ENCODE measurements around the gene PBX1. TPM values are rescaled to one million over a fixed set of nuclear protein-coding genes. Genes with fewer than 3 reads are reported as not detected.

Gene PBX1
- polyA plus RNA-seq, 1 donor (not counting 4 experiments of a cell fraction or from before 2014, with no cell fraction given): 2.2 TPM

- no peaks in the 10 kb centered on the region for H3K9me3 ChIP-seq (ENCODE audit: control insufficient read depth, low read depth, low read length)
- no peak for DNase-seq (ENCODE audit: low read depth, low spot score)
- H3K4me1 ChIP-seq (ENCODE audit: control insufficient read depth, extremely low read depth, insufficient read depth, low read length): peaks cover 2% of the 10 kb centered on the region
- H3K4me3 ChIP-seq (ENCODE audit: control insufficient read depth in 2 of 3, extremely low read depth in 1 of 3, insufficient read depth in 2 of 3, low read depth in 1 of 3, low read length in 3 of 3): no peak overlapping the region
- no peaks in the 10 kb centered on the region for H3K36me3 ChIP-seq (ENCODE audit: control insufficient read depth in 2 of 2, extremely low read depth in 1 of 2, insufficient read depth in 2 of 2, low read length in 2 of 2)
- dilution Hi-C loops (cut with MboI; ENCODE audit: extremely low pct_ligation_motif_present, low sequenced_read_pairs): no loop called here
- FAIRE-seq: no peak
- no peak for TF ChIP-seq CTCF (optimal IDR thresholded peaks at IDR 0.05 in 1 of 3, IDR thresholded peaks at IDR 0.05 in 1 of 3, conservative IDR thresholded peaks at IDR 0.05 in 1 of 3; ENCODE audit: extremely low read depth in 1 of 3, insufficient read depth in 2 of 3, low read length in 3 of 3)
- TF ChIP-seq EZH2 (IDR thresholded peaks at IDR 0.05; ENCODE audit: low read length): no peak
- no peak overlapping the region for H3K9ac ChIP-seq (ENCODE audit: control insufficient read depth, extremely low read depth, insufficient read depth, low read length)
- no peaks in the 10 kb centered on the region for H3K27me3 ChIP-seq (ENCODE audit: control insufficient read depth, extremely low read depth, insufficient read depth, low read length)
- no peaks in the 10 kb centered on the region for H3K79me2 ChIP-seq (ENCODE audit: control insufficient read depth, insufficient read depth, low read length)
- H3K4me2 ChIP-seq (ENCODE audit: control insufficient read depth, extremely low read depth, insufficient read depth, low read depth, low read length): no peak overlapping the region
- no peak overlapping the region for H2AFZ ChIP-seq (ENCODE audit: control insufficient read depth, low read length)
- no peak overlapping the region for H3K27ac ChIP-seq (ENCODE audit: control insufficient read depth, insufficient read depth, low read length)
- H4K20me1 ChIP-seq (ENCODE audit: control insufficient read depth, extremely low read depth, insufficient read depth, low read length): no peaks in the 10 kb centered on the region
- H3K9me1 ChIP-seq (ENCODE audit: control insufficient read depth, extremely low read depth, insufficient read depth, low read length): no peaks in the 10 kb centered on the region
Measured at GRCh38 chr1:164834641-164835040, 275.7 kb downstream of the PBX1 start.

- Histone ChIP-seq H3K36me3 (ENCODE audit: control insufficient read depth in 2 of 2, extremely low read depth in 1 of 2, insufficient read depth in 2 of 2, low read length in 2 of 2) (no peaks in the 10 kb centered on the region), H3K4me2 (ENCODE audit: control insufficient read depth, extremely low read depth, insufficient read depth, low read depth, low read length) (no peak overlapping the region), H2AFZ (ENCODE audit: control insufficient read depth, low read length) (no peak overlapping the region), H3K9me1 (ENCODE audit: control insufficient read depth, extremely low read depth, insufficient read depth, low read length) (no peaks in the 10 kb centered on the region), H3K9ac (ENCODE audit: control insufficient read depth, extremely low read depth, insufficient read depth, low read length) (no peak overlapping the region), H3K4me3 (ENCODE audit: control insufficient read depth in 2 of 3, extremely low read depth in 1 of 3, insufficient read depth in 2 of 3, low read depth in 1 of 3, low read length in 3 of 3) (no peak overlapping the region), H3K27ac (ENCODE audit: control insufficient read depth, insufficient read depth, low read length) (no peak overlapping the region), H4K20me1 (ENCODE audit: control insufficient read depth, extremely low read depth, insufficient read depth, low read length) (no peaks in the 10 kb centered on the region), H3K4me1 (ENCODE audit: control insufficient read depth, extremely low read depth, insufficient read depth, low read length) (peaks cover 2% of the 10 kb centered on the region), H3K9me3 (ENCODE audit: control insufficient read depth, low read depth, low read length) (no peaks in the 10 kb centered on the region), H3K27me3 (ENCODE audit: control insufficient read depth, extremely low read depth, insufficient read depth, low read length) (no peaks in the 10 kb centered on the region), H3K79me2 (ENCODE audit: control insufficient read depth, insufficient read depth, low read length) (no peaks in the 10 kb centered on the region)
- DNase-seq (ENCODE audit: low read depth, low spot score) (no peak), FAIRE-seq (no peak)
- dilution Hi-C loops (cut with MboI; ENCODE audit: extremely low pct_ligation_motif_present, low sequenced_read_pairs): no loop called here
- TF ChIP-seq CTCF (optimal IDR thresholded peaks at IDR 0.05 in 1 of 3, IDR thresholded peaks at IDR 0.05 in 1 of 3, conservative IDR thresholded peaks at IDR 0.05 in 1 of 3; ENCODE audit: extremely low read depth in 1 of 3, insufficient read depth in 2 of 3, low read length in 3 of 3) (no peak), EZH2 (IDR thresholded peaks at IDR 0.05; ENCODE audit: low read length) (no peak)
Measured at GRCh38 chr1:164836614-164837018, 277.6 kb downstream of the PBX1 start.
